GM12878 (cell line): ENCODE data around the gene SF3B5.

Experiments
- MXI1 ChIP-seq: fragments of 150-350 bp; IDR thresholded peaks from 2 replicates; pipeline ENCODE4 v1.6.1; 2011; ENCODE audit warnings: low read depth, mild to moderate bottlenecking, inconsistent platforms, low read length, improper control_type of control experiment
- NFYB ChIP-seq: IDR thresholded peaks from 2 replicates; pipeline ENCODE4 v1.6.1; 2011; ENCODE audit warnings: low read depth, mild to moderate bottlenecking, low read length, improper control_type of control experiment, moderate library complexity; ENCODE audit not compliant: insufficient read depth
- RB1 ChIP-seq: fragments of 450-650 bp; formaldehyde crosslinking; IDR thresholded peaks from 2 replicates; pipeline ENCODE4 v1.6.1; 2017; ENCODE audit warnings: mild to moderate bottlenecking, borderline replicate concordance
- RFX5 ChIP-seq: IDR thresholded peaks from 2 replicates; pipeline ENCODE4 v1.6.1; 2011; ENCODE audit warnings: low read depth, low read length, improper control_type of control experiment

DNA sequence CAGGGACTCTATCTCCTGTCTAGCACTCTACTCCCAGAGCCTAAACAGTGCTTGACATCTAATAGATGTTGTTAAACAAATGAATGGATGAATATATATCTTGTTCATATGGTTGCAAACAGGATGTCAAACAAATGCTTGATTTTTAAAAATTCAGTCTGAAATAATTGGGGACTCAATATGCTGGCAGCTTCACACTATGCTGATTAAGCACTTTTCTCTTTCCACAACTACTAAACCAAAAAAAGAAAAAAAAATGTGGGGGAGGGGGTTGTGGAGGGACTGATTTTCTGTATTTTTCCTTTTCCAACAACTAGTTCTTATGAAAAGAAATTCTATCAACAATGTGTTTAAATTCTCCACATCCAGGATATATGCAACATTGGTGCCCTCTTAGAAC, 42.9 kb downstream of the SF3B5 start:
- no peak for TF ChIP-seq MXI1
- no peak for TF ChIP-seq RFX5
- TF ChIP-seq RB1 = no peak
- TF ChIP-seq NFYB = no peak
